KOPT-K1 (cell line): ENCODE results near the gene NUDT1.

Experiments
- H3K27ac ChIP-seq: fragments of 200-600 bp; sonication (generic); 2 replicates; pipeline ENCODE4 v1.5.1; 2016; ENCODE audit warnings: antibody characterized with exemption, mild to moderate bottlenecking, low read depth, low read length; ENCODE audit not compliant: poor library complexity, severe bottlenecking
- H3K36me3 ChIP-seq: fragments of 200-600 bp; sonication (generic); 2 replicates; pipeline ENCODE4 v1.5.1; 2017; ENCODE audit warnings: antibody characterized with exemption, mild to moderate bottlenecking, low read length, moderate library complexity; ENCODE audit not compliant: insufficient read depth
- H3K9me3 ChIP-seq: fragments of 200-600 bp; sonication (generic); 2 replicates; pipeline ENCODE4 v1.5.1; 2017; ENCODE audit warnings: antibody characterized with exemption, low read length, mild to moderate bottlenecking; ENCODE audit not compliant: insufficient read depth, poor library complexity, severe bottlenecking

The NUDT1 gene

GRCh38 chr7:2201686-2202360 is 40.2 kb upstream of the NUDT1 start:
- Histone ChIP-seq H3K9me3 (no peaks in the 10 kb centered on the region), H3K36me3 (peaks cover 92% of the 10 kb centered on the region), H3K27ac (no peak overlapping the region)

- Histone ChIP-seq H3K27ac (no peak overlapping the region), H3K9me3 (no peaks in the 10 kb centered on the region), H3K36me3 (peaks cover 92% of the 10 kb centered on the region)
Measured at GRCh38 chr7:2202361-2202761, 39.7 kb upstream of the NUDT1 start.

GRCh38 chr7:2202901-2203765 is 38.9 kb upstream of the NUDT1 start:
- Histone ChIP-seq H3K36me3 (peaks cover 95% of the 10 kb centered on the region), H3K9me3 (no peaks in the 10 kb centered on the region), H3K27ac (no peak overlapping the region)

- H3K27ac ChIP-seq, result no peak overlapping the region
- H3K36me3 ChIP-seq, result peaks cover 95% of the 10 kb centered on the region
- no peaks in the 10 kb centered on the region for H3K9me3 ChIP-seq
Measured at GRCh38 chr7:2203766-2204300, 38.2 kb upstream of the NUDT1 start.

GRCh38 chr7:2204446-2204845 is 37.6 kb upstream of the NUDT1 start:
- Histone ChIP-seq H3K36me3 (peaks cover 95% of the 10 kb centered on the region), H3K27ac (no peak overlapping the region), H3K9me3 (no peaks in the 10 kb centered on the region)

- Histone ChIP-seq H3K36me3 (peaks cover 95% of the 10 kb centered on the region), H3K27ac (no peak overlapping the region)
Measured at GRCh38 chr7:2205036-2205780, 36.8 kb upstream of the NUDT1 start.

GRCh38 chr7:2208712-2209111 is 33.3 kb upstream of the NUDT1 start:
- H3K9me3 ChIP-seq, result no peaks in the 10 kb centered on the region
- no peak overlapping the region for H3K27ac ChIP-seq
- H3K36me3 ChIP-seq, result peaks cover 98% of the 10 kb centered on the region

More at GRCh38 chr7:2205036-2205780, 36.8 kb upstream of the NUDT1 start:
- no peaks in the 10 kb centered on the region for H3K9me3 ChIP-seq

GRCh38 chr7:2209146-2209960 is 32.7 kb upstream of the NUDT1 start:
- H3K36me3 ChIP-seq, result peaks cover 98% of the 10 kb centered on the region
- no peak overlapping the region for H3K27ac ChIP-seq
- no peaks in the 10 kb centered on the region for H3K9me3 ChIP-seq

- no peak overlapping the region for H3K27ac ChIP-seq
- peaks cover 98% of the 10 kb centered on the region for H3K36me3 ChIP-seq
Measured at GRCh38 chr7:2209961-2210323, 32.1 kb upstream of the NUDT1 start.

GRCh38 chr7:2210551-2211258 is 31.3 kb upstream of the NUDT1 start:
- no peaks in the 10 kb centered on the region for H3K9me3 ChIP-seq
- H3K36me3 ChIP-seq, result peaks cover 98% of the 10 kb centered on the region
- H3K27ac ChIP-seq, result no peak overlapping the region

More at GRCh38 chr7:2209961-2210323, 32.1 kb upstream of the NUDT1 start:
- H3K9me3 ChIP-seq, result no peaks in the 10 kb centered on the region

- H3K27ac ChIP-seq, result no peak overlapping the region
- no peaks in the 10 kb centered on the region for H3K9me3 ChIP-seq
- peaks cover 98% of the 10 kb centered on the region for H3K36me3 ChIP-seq
Measured at GRCh38 chr7:2211259-2211880, 30.7 kb upstream of the NUDT1 start.

GRCh38 chr7:2211926-2212325 is 30.1 kb upstream of the NUDT1 start:
- Histone ChIP-seq H3K9me3 (no peaks in the 10 kb centered on the region), H3K36me3 (peaks cover 98% of the 10 kb centered on the region), H3K27ac (no peak overlapping the region)

- H3K36me3 ChIP-seq, result peaks cover 98% of the 10 kb centered on the region
- H3K9me3 ChIP-seq, result no peaks in the 10 kb centered on the region
- H3K27ac ChIP-seq, result no peak overlapping the region
Measured at GRCh38 chr7:2212906-2213305, 29.1 kb upstream of the NUDT1 start.
